ENCODE results near the gene IGFN1.

IGFN1 gene

DNA sequence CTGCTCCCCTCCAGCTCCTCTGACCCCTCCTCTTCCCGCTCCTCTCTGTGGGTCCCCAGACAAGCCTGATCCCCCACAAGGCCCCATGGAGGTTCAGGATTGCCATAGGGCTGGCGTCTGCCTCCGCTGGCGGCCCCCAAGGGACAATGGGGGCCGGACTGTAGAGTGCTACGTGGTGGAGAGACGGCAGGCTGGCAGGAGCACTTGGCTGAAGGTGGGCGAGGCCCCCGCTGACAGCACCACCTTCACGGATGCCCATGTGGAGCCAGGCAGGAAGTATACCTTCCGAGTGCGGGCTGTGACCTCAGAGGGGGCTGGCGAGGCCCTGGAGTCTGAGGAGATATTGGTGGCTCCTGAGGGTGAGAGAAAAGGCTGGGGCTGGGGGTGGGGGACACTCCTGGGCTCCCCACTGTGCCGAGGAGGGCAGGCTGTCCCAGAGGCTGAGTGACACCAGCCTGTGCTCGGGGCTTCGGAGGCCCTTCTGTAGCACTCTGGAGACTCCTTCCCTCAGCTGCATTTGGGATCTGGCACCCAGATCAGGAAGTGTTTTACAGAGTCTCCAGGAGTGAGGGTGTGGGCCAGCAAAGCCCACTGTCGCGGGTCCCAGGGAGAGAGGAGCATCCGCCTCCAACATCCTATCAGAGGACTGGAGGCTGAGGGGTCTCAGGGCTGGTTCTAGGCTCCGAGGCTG is 25.9 kb downstream of the IGFN1 start:
- H3K4me3 ChIP-seq (ENCODE audit: low read depth, low read length), result no peak overlapping the region
- DNase-seq (ENCODE audit: low read depth), result no peak
- TF ChIP-seq, protein P1, sequence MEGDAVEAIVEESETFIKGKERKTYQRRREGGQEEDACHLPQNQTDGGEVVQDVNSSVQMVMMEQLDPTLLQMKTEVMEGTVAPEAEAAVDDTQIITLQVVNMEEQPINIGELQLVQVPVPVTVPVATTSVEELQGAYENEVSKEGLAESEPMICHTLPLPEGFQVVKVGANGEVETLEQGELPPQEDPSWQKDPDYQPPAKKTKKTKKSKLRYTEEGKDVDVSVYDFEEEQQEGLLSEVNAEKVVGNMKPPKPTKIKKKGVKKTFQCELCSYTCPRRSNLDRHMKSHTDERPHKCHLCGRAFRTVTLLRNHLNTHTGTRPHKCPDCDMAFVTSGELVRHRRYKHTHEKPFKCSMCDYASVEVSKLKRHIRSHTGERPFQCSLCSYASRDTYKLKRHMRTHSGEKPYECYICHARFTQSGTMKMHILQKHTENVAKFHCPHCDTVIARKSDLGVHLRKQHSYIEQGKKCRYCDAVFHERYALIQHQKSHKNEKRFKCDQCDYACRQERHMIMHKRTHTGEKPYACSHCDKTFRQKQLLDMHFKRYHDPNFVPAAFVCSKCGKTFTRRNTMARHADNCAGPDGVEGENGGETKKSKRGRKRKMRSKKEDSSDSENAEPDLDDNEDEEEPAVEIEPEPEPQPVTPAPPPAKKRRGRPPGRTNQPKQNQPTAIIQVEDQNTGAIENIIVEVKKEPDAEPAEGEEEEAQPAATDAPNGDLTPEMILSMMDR (IDR thresholded peaks at IDR 0.05; ENCODE audit: low read depth, low read length), result no peak
- no peak for TF ChIP-seq MYC (IDR thresholded peaks at IDR 0.05; ENCODE audit: low read depth, low read length)
- TF ChIP-seq POLR2A (IDR thresholded peaks at IDR 0.05; ENCODE audit: extremely low read depth, insufficient read length), result no peak
- TF ChIP-seq, protein P2, sequence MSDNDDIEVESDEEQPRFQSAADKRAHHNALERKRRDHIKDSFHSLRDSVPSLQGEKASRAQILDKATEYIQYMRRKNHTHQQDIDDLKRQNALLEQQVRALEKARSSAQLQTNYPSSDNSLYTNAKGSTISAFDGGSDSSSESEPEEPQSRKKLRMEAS (IDR thresholded peaks at IDR 0.05; ENCODE audit: low read depth, low read length), result no peak

DNA sequence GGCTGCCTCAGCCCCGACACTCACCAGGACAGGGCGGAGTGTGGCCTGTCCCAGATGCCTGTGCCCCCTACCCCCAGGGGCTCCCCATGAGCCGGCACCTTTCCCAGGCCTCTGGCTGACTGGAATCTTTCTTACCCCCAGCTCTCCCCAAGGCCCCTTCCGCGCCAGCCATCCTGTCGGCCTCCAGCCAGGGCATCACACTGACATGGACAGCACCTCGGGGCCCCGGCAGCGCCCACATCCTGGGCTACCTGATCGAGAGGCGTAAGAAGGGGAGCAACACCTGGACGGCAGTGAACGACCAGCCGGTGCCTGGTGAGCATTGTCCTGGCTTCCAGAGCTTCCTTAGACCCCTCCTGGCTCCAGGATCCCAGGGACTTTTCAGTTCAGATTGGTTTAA is 26.5 kb downstream of the IGFN1 start:
- H3K4me3 ChIP-seq (ENCODE audit: low read depth, low read length), result no peak overlapping the region
- TF ChIP-seq POLR2A (IDR thresholded peaks at IDR 0.05; ENCODE audit: extremely low read depth, insufficient read length) (no peak), MYC (IDR thresholded peaks at IDR 0.05; ENCODE audit: low read depth, low read length) (no peak)
- TF ChIP-seq, protein P2 (IDR thresholded peaks at IDR 0.05; ENCODE audit: low read depth, low read length), result no peak
- TF ChIP-seq, protein P1 (IDR thresholded peaks at IDR 0.05; ENCODE audit: low read depth, low read length), result no peak
- DNase-seq (ENCODE audit: low read depth), result no peak

DNA sequence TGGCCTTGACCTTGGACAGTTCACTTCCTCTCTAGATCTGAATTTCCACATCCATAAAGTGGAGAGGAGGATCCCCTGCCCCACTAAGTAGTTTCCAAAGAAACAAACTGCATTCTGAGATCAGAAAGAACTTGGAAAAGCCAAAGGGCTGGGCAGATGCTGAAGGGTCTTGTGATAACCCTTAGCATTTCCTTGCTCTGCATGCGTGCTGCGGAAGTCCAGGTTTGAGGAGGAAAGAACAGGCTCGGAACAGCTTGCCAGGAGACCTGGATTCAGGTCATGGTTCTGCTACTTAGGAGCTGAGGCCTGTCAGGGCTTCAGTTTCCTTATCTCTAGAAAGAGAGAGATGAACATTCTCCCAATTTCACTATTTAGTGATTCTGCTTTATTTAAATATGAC is 27.2 kb downstream of the IGFN1 start:
- H3K4me3 ChIP-seq (ENCODE audit: low read depth, low read length), result no peak overlapping the region
- no peak for TF ChIP-seq MYC (IDR thresholded peaks at IDR 0.05; ENCODE audit: low read depth, low read length)
- no peak for TF ChIP-seq POLR2A (IDR thresholded peaks at IDR 0.05; ENCODE audit: extremely low read depth, insufficient read length)
- TF ChIP-seq, protein P2 (IDR thresholded peaks at IDR 0.05; ENCODE audit: low read depth, low read length), result no peak
- TF ChIP-seq, protein P1 (IDR thresholded peaks at IDR 0.05; ENCODE audit: low read depth, low read length), result no peak
- DNase-seq (ENCODE audit: low read depth), result no peak

DNA sequence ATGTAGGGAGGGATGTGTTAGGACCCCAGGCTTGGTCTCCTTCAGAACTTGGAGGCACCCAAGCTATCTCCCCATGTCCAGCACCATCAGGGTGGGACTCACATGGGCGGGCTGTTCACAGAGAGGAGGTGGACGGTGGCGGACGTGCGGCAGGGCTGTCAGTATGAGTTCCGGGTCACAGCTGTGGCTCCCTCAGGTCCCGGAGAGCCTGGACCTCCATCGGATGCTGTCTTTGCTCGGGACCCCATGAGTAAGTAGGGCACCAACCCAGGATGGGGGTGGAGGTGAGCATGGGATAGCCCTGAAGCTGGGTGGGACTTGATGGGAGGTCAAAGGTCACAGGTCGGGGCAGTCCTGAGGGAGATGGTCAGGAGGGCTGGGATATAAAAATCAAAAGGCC is 27.8 kb downstream of the IGFN1 start:
- DNase-seq (ENCODE audit: low read depth), result no peak
- TF ChIP-seq, protein P2 (IDR thresholded peaks at IDR 0.05; ENCODE audit: low read depth, low read length), result no peak
- TF ChIP-seq, protein P1 (IDR thresholded peaks at IDR 0.05; ENCODE audit: low read depth, low read length), result no peak
- no peak for TF ChIP-seq MYC (IDR thresholded peaks at IDR 0.05; ENCODE audit: low read depth, low read length)
- no peak for TF ChIP-seq POLR2A (IDR thresholded peaks at IDR 0.05; ENCODE audit: extremely low read depth, insufficient read length)
- H3K4me3 ChIP-seq (ENCODE audit: low read depth, low read length), result no peak overlapping the region

DNA sequence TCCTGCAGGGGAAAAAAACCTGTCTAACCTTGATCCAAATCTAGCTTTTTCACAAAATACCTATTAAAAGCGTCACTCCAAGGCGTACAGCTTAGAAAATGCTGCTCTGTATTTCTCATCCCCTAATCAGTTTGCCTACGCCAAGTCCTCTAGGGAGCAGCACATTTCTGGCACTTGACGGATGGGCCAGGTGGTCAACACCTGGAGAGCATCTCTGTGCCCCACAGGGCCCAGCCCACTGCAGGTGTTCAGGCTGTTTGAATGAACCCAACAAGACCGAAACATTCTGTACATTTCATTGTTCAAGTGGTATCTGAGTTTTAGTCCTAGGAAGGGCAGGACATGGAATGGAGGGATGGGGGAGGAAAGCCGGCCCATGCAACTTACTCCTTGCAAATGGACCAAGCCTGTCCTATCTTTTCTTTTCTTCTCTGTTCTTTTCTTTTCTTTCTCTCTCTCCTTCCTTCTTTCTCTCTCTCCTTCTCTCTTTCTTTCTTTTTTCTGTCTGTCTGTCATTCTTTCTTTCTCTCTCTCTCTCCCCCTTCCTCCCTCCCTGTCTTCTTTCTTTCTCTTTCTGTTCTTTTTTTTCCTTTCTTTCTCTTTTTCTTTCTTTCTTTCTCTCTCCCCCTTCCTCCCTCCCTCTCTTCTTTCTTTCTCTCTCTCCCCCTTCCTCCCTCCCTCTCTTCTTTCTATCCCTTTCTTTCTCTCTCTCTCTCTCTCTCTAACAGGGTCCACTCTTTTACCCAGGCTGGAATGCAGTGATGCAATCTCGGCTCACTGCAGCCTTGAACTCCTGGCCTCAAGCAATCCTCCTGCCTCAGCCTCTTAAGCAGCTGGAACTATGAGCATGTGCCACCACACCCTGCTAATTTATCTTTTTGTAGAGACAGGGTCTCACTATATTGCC is 29.1 kb downstream of the IGFN1 start:
- no peak overlapping the region for H3K4me3 ChIP-seq (ENCODE audit: low read depth, low read length)
- no peak for DNase-seq (ENCODE audit: low read depth)
- TF ChIP-seq, protein P2 (IDR thresholded peaks at IDR 0.05; ENCODE audit: low read depth, low read length), result no peak
- TF ChIP-seq MYC (IDR thresholded peaks at IDR 0.05; ENCODE audit: low read depth, low read length), result no peak
- TF ChIP-seq, protein P1 (IDR thresholded peaks at IDR 0.05; ENCODE audit: low read depth, low read length), result no peak
- no peak for TF ChIP-seq POLR2A (IDR thresholded peaks at IDR 0.05; ENCODE audit: extremely low read depth, insufficient read length)

Data from NB4 (cell line).